H1 (cell line): ENCODE measurements around the gene CWH43. TPM values are rescaled to one million over a fixed set of nuclear protein-coding genes. Genes with fewer than 3 reads are reported as not detected.

Experiments
- CTCF ChIA-PET: fragments of 300-600 bp; sonication (Branson Sonifier 250); formaldehyde crosslinking; loops from one replicate; lab custom pipeline; 2021; ENCODE audit not compliant: partially characterized antibody; lab: Charles Lee
- POLR2A ChIA-PET: fragments of 300-600 bp; sonication (Branson Sonifier 250); formaldehyde crosslinking; loops from one replicate; lab custom pipeline; 2021; ENCODE audit warnings: inconsistent platforms; ENCODE audit not compliant: partially characterized antibody; lab: Charles Lee
- DNase-seq, 2 experiments: peaks; one replicate each; pipeline versions ENCODE4 v3.0.0 to v3.0.0-alpha.2; 2010 to 2022; ENCODE audit warnings: low spot score in 2 of 2, low read depth in 1 of 2, mixed read lengths in 1 of 2
- FAIRE-seq: peaks from 2 replicates; lab custom pipeline; 2011; peaks lifted over from hg19 to GRCh38; lab: Jason Lieb, UNC
- H2AFZ ChIP-seq: 2 replicates; pipeline ENCODE4 v1.8.1; 2012; ENCODE audit warnings: low read length, inconsistent platforms
- H2AK5ac ChIP-seq: 2 replicates; pipeline ENCODE4 v1.6.1; 2013; ENCODE audit warnings: low read depth, low read length
- H2BK120ac ChIP-seq: replicated peaks from 2 replicates; pipeline ENCODE3; 2013; ENCODE audit warnings: low read depth, low read length, inconsistent platforms
- H2BK12ac ChIP-seq: 2 replicates; pipeline ENCODE4 v1.6.1; 2013; ENCODE audit warnings: low read depth, low read length
- H2BK15ac ChIP-seq: 2 replicates; pipeline ENCODE4 v1.6.1; 2013; ENCODE audit warnings: low read length
- H2BK20ac ChIP-seq: 2 replicates; pipeline ENCODE4 v1.6.1; 2013; ENCODE audit warnings: low read length
- H2BK5ac ChIP-seq: 2 replicates; pipeline ENCODE4 v1.6.1; 2013; ENCODE audit warnings: low read depth, low read length
- H3K14ac ChIP-seq: 2 replicates; pipeline ENCODE4 v1.6.1; 2013; ENCODE audit warnings: inconsistent platforms; ENCODE audit not compliant: insufficient read length
- H3K18ac ChIP-seq: 2 replicates; pipeline ENCODE4 v1.6.1; 2013; ENCODE audit warnings: low read length; ENCODE audit errors: extremely low read depth
- H3K23ac ChIP-seq: 2 replicates; pipeline ENCODE4 v1.6.1; 2013; ENCODE audit warnings: inconsistent platforms; ENCODE audit not compliant: insufficient read length
- H3K23me2 ChIP-seq: 2 replicates; pipeline ENCODE4 v1.6.1; 2013; ENCODE audit warnings: low read depth, low read length
- H3K27ac ChIP-seq: 2 replicates; pipeline ENCODE4 v1.6.1; 2011; ENCODE audit warnings: low read depth, low read length, inconsistent platforms
- H3K27me3 ChIP-seq, 4 experiments: replicated peaks in 1 of 4; 1 replicate in 1 of 4; 2 replicates in 3 of 4; pipeline versions ENCODE4 v1.6.1 to v1.8.1; 2011 to 2013; ENCODE audit warnings: low read length in 3 of 4, mild to moderate bottlenecking in 3 of 4, inconsistent platforms in 2 of 4, mixed read lengths in 2 of 4, moderate library complexity in 1 of 4; ENCODE audit not compliant: control insufficient read depth in 3 of 4, insufficient read depth in 3 of 4; ENCODE audit errors: extremely low read depth in 1 of 4
- H3K36me3 ChIP-seq, 4 experiments: 2 replicates each; pipeline versions ENCODE4 v1.6.1 to v1.8.1; 2011 to 2013; ENCODE audit warnings: mild to moderate bottlenecking in 4 of 4, low read length in 3 of 4, moderate library complexity in 2 of 4, control low read depth in 1 of 4, inconsistent platforms in 1 of 4; ENCODE audit not compliant: insufficient read depth in 4 of 4, control insufficient read depth in 2 of 4
- H3K4ac ChIP-seq: replicated peaks from 2 replicates; pipeline ENCODE3; 2013; ENCODE audit warnings: low read length, low read depth, mixed read lengths, inconsistent platforms; ENCODE audit not compliant: insufficient read length
- H3K4me1 ChIP-seq, 4 experiments: replicated peaks in 1 of 4; 1 replicate in 1 of 4; 2 replicates in 3 of 4; pipeline versions ENCODE4 v1.6.1 to v1.8.1; 2011 to 2013; ENCODE audit warnings: low read length in 3 of 4, inconsistent platforms in 2 of 4, mixed read lengths in 1 of 4; ENCODE audit not compliant: insufficient read depth in 4 of 4, control insufficient read depth in 3 of 4
- H3K4me2 ChIP-seq, 2 experiments: 2 replicates each; pipeline versions ENCODE4 v1.6.1 to v1.8.1; 2011 to 2013; ENCODE audit warnings: low read depth in 2 of 2, low read length in 2 of 2, control low read depth in 1 of 2, inconsistent platforms in 1 of 2, mild to moderate bottlenecking in 1 of 2; ENCODE audit not compliant: insufficient read depth in 1 of 2
- H3K4me3 ChIP-seq, 4 experiments: fragments of 200-600, 300-600 bp in 1 of 4; sonication (generic), shearing (Covaris generic), sonication (Bioruptor Twin) in 1 of 4; 2 replicates each; pipeline versions ENCODE4 v1.5.1 to v1.8.1; 2011 to 2016; ENCODE audit warnings: low read length in 4 of 4, low read depth in 3 of 4, control low read depth in 2 of 4, inconsistent platforms in 2 of 4, mild to moderate bottlenecking in 2 of 4, mixed read lengths in 1 of 4, moderate library complexity in 1 of 4; ENCODE audit not compliant: insufficient read depth in 2 of 4; ENCODE audit errors: extremely low read depth in 1 of 4
- H3K56ac ChIP-seq: replicated peaks from 2 replicates; pipeline ENCODE3; 2013; ENCODE audit warnings: low read depth, mild to moderate bottlenecking, mixed read lengths, low read length, inconsistent platforms; ENCODE audit not compliant: insufficient read length
- H3K79me1 ChIP-seq: 2 replicates; pipeline ENCODE4 v1.6.1; 2013; ENCODE audit warnings: low read depth, low read length, control low read depth
- H3K79me2 ChIP-seq, 2 experiments: 2 replicates each; pipeline versions ENCODE4 v1.6.1 to v1.8.1; 2012 to 2013; ENCODE audit warnings: low read length in 2 of 2, mild to moderate bottlenecking in 2 of 2, inconsistent platforms in 1 of 2; ENCODE audit not compliant: insufficient read depth in 2 of 2, control insufficient read depth in 1 of 2
- H3K9ac ChIP-seq, 4 experiments: replicated peaks in 1 of 4; 1 replicate in 1 of 4; 2 replicates in 3 of 4; pipeline versions ENCODE4 v1.6.1 to v1.8.1; 2011 to 2013; ENCODE audit warnings: low read depth in 3 of 4, low read length in 3 of 4, control low read depth in 2 of 4, mild to moderate bottlenecking in 2 of 4, moderate library complexity in 2 of 4, inconsistent platforms in 1 of 4; ENCODE audit errors: extremely low read depth in 1 of 4
- H3K9me3 ChIP-seq, 2 experiments: 2 replicates each; pipeline versions ENCODE4 v1.6.1 to v1.8.1; 2012 to 2013; ENCODE audit warnings: mild to moderate bottlenecking in 2 of 2, moderate library complexity in 2 of 2, control low read depth in 1 of 2, inconsistent platforms in 1 of 2, low read depth in 1 of 2, low read length in 1 of 2, mixed read lengths in 1 of 2; ENCODE audit not compliant: insufficient read depth in 2 of 2
- H4K20me1 ChIP-seq, 2 experiments: replicated peaks in 1 of 2; 2 replicates each; pipeline versions ENCODE3 to v1.8.1; 2011 to 2013; ENCODE audit warnings: inconsistent platforms in 2 of 2, low read length in 2 of 2, mild to moderate bottlenecking in 1 of 2; ENCODE audit not compliant: insufficient read depth in 2 of 2, control insufficient read depth in 1 of 2
- H4K5ac ChIP-seq: 2 replicates; pipeline ENCODE4 v1.6.1; 2013; ENCODE audit warnings: low read length, low read depth, mixed read lengths, inconsistent platforms; ENCODE audit not compliant: insufficient read length
- H4K8ac ChIP-seq: 2 replicates; pipeline ENCODE4 v1.8.0; 2013; ENCODE audit warnings: mild to moderate bottlenecking, moderate library complexity, low read length, inconsistent platforms; ENCODE audit not compliant: insufficient read depth; ENCODE audit errors: extremely low read depth
- H4K91ac ChIP-seq: replicated peaks from 2 replicates; pipeline ENCODE3; 2013; ENCODE audit warnings: low read length, mixed read lengths, inconsistent platforms; ENCODE audit not compliant: insufficient read length
- CBX5 ChIP-seq: fragments of 300-800, 300-1000 bp; sonication (generic); IDR thresholded peaks from 2 replicates; pipeline ENCODE4 v1.7.1; 2016; ENCODE audit warnings: antibody characterized with exemption, low read length, low read depth
- CREB1 ChIP-seq: IDR thresholded peaks from 2 replicates; pipeline ENCODE4 v1.6.1; 2012; ENCODE audit warnings: inconsistent platforms
- KDM1A ChIP-seq: fragments of 200-600, 300-600 bp; sonication (generic); IDR thresholded peaks from 2 replicates; pipeline ENCODE4 v1.7.1; 2016; ENCODE audit warnings: mild to moderate bottlenecking, low read length, borderline replicate concordance
- KDM5A ChIP-seq: fragments of 200-600 bp; IDR thresholded peaks from 2 replicates; pipeline ENCODE4 v1.7.1; 2012; ENCODE audit warnings: mild to moderate bottlenecking, low read length, inconsistent platforms, mixed read lengths
- NANOG ChIP-seq: IDR thresholded peaks from 2 replicates; pipeline ENCODE4 v1.6.1; 2011; ENCODE audit warnings: low read length, low read depth, mild to moderate bottlenecking, inconsistent platforms; ENCODE audit not compliant: insufficient read depth, poor library complexity, severe bottlenecking
- RBBP5 ChIP-seq: IDR thresholded peaks from 2 replicates; pipeline ENCODE4 v1.7.1; 2012; ENCODE audit warnings: low read depth, mild to moderate bottlenecking, inconsistent platforms, low read length, moderate library complexity, borderline replicate concordance
- RFX5 ChIP-seq: IDR thresholded peaks from 2 replicates; pipeline ENCODE4 v1.6.1; 2011; ENCODE audit warnings: low read depth, low read length, improper control_type of control experiment, borderline replicate concordance
- SRF ChIP-seq: IDR thresholded peaks from 2 replicates; pipeline ENCODE4 v1.6.1; 2011; ENCODE audit warnings: mild to moderate bottlenecking, low read depth, low read length, moderate library complexity
- TEAD4 ChIP-seq: IDR thresholded peaks from 2 replicates; pipeline ENCODE4 v1.6.1; 2012; ENCODE audit warnings: low read depth, low read length, inconsistent platforms, mixed read lengths
- WGBS, 2 experiments: shearing (Covaris generic) in 1 of 2; methylation state at CpG; one replicate each; pipeline versions ENCODE4 v1.1.6 to v1.1.7; 2013 to 2015; ENCODE audit warnings: low lambda C conversion rate in 2 of 2, mixed read lengths in 2 of 2, inconsistent platforms in 1 of 2, low coverage in 1 of 2, missing lambda C conversion rate in 1 of 2; ENCODE audit not compliant: insufficient replicate concordance in 2 of 2, insufficient coverage in 1 of 2, insufficient read length in 1 of 2; ENCODE audit errors: extremely low coverage in 1 of 2, missing lambda C conversion rate in 1 of 2; 5-methylcytosine and 5-hydroxymethylcytosine counted together
- polyA plus RNA-seq, 7 experiments: library from polyadenylated mRNA; depleted of rRNA in 3 of 7; stranded (reverse) in 5 of 7; unstranded in 2 of 7; fragments of >200 nt in 5 of 7; fragments of 200-250 nt in 2 of 7; gene quantifications; 1 replicate in 5 of 7; 2 replicates in 1 of 7; 4 replicates in 1 of 7; pipeline versions ENCODE4 v1.2.1 to v1.2.3, GENCODE V29; 2011 to 2013; ENCODE audit warnings: missing spikeins in 2 of 7, mixed read lengths in 2 of 7
- total RNA-seq: library from RNA; stranded (reverse); fragmentation: NEBNext Ultra II Directional; extraction: Animal tissue kit (Norgen Biotek cat#: 25700); gene quantifications from 2 replicates; pipeline ENCODE4 v1.2.1, GENCODE V29; 2021
- TF ChIP-seq, protein P1 (sequence below), 3 experiments: IDR thresholded peaks; 1 replicate in 2 of 3; 2 replicates in 1 of 3; pipeline versions ENCODE4 v1.5.1 to v1.6.1; 2011; ENCODE audit warnings: low read length in 3 of 3, mild to moderate bottlenecking in 3 of 3, inconsistent platforms in 2 of 3, low read depth in 1 of 3, moderate library complexity in 1 of 3; ENCODE audit not compliant: insufficient read depth in 1 of 3; ENCODE audit errors: control extremely low read depth in 1 of 3

CWH43 gene
- total and polyA plus RNA-seq, 2 of the 8 experiments (the other 6 are each of a cell fraction or from before 2014, with no cell fraction given): not detected

- H3K4me1 ChIP-seq: no peaks in the 10 kb centered on the region
- no peak overlapping the region for H3K23ac ChIP-seq
- H3K14ac ChIP-seq: no peak overlapping the region
- TF ChIP-seq CBX5 (no peak), CREB1 (no peak), RFX5 (no peak), KDM5A (no peak), TEAD4 (no peak), RBBP5 (no peak), KDM1A (no peak), NANOG (no peak), SRF (no peak)
- TF ChIP-seq, protein P1, sequence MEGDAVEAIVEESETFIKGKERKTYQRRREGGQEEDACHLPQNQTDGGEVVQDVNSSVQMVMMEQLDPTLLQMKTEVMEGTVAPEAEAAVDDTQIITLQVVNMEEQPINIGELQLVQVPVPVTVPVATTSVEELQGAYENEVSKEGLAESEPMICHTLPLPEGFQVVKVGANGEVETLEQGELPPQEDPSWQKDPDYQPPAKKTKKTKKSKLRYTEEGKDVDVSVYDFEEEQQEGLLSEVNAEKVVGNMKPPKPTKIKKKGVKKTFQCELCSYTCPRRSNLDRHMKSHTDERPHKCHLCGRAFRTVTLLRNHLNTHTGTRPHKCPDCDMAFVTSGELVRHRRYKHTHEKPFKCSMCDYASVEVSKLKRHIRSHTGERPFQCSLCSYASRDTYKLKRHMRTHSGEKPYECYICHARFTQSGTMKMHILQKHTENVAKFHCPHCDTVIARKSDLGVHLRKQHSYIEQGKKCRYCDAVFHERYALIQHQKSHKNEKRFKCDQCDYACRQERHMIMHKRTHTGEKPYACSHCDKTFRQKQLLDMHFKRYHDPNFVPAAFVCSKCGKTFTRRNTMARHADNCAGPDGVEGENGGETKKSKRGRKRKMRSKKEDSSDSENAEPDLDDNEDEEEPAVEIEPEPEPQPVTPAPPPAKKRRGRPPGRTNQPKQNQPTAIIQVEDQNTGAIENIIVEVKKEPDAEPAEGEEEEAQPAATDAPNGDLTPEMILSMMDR (IDR thresholded peaks at IDR 0.05; ENCODE audit: control extremely low read depth in 1 of 3, insufficient read depth in 1 of 3, low read depth in 1 of 3, low read length in 3 of 3): no peak
- H3K36me3 ChIP-seq: no peaks in the 10 kb centered on the region
- H3K4me2 ChIP-seq: no peak overlapping the region
- H2AK5ac ChIP-seq: no peak overlapping the region
- H2BK12ac ChIP-seq: no peak overlapping the region
- H3K9me3 ChIP-seq: peaks cover 0 to 4% of the 10 kb centered on the region in 2 experiments; a peak in 1 of 4 replicates
- no peak overlapping the region for H2BK120ac ChIP-seq
- no peak overlapping the region for H2BK15ac ChIP-seq
- H3K27ac ChIP-seq: no peak overlapping the region
- H2BK20ac ChIP-seq: no peak overlapping the region
- H3K4me3 ChIP-seq: no peak overlapping the region
- ChIA-PET POLR2A (no interaction called here), CTCF (interaction anchor here (1.2 to 1.8 kb wide), 3 partner anchors 16 to 38 kb away, joined by 4 to 5 read pairs (median 4); no protein-coding TSS in a partner anchor)
- no peak overlapping the region for H3K56ac ChIP-seq
- H3K4ac ChIP-seq: no peak overlapping the region
- no peak overlapping the region for H2BK5ac ChIP-seq
- no peaks in the 10 kb centered on the region for H4K20me1 ChIP-seq
- FAIRE-seq (no peak), DNase-seq (no peak)
- no peak overlapping the region for H2AFZ ChIP-seq
- no peak overlapping the region for H4K8ac ChIP-seq
- no peaks in the 10 kb centered on the region for H3K23me2 ChIP-seq
- H3K9ac ChIP-seq: no peak overlapping the region
- H4K91ac ChIP-seq: no peak overlapping the region
- H3K79me2 ChIP-seq: no peaks in the 10 kb centered on the region
- H3K27me3 ChIP-seq: peaks cover 0 to 7% (median 2%) of the 10 kb centered on the region in 4 experiments; a peak in 5 of 7 replicates
- no peak overlapping the region for H3K18ac ChIP-seq
- H4K5ac ChIP-seq: no peak overlapping the region
- 77% methylated on average over 6 of the region's 6 CpGs; no CpG with 5 or more reads in 1 of the 2 experiments for WGBS, 2 experiments
- no peaks in the 10 kb centered on the region for H3K79me1 ChIP-seq
These were observed 6.0 kb upstream of the CWH43 start for GRCh38 chr4:48979914-48980579.
